K562 (cell line): ENCODE measurements around the gene HNF1B. TPM values are rescaled to one million over a fixed set of nuclear protein-coding genes. Genes with fewer than 3 reads are reported as not detected.

Experiments used
- ATAC-seq: fragments of 200-7000 bp; cut with Tn5 transposase; 3 replicates; pipeline ENCODE4 v1.9.1; 2020; ENCODE audit warnings: moderate library complexity
- BruUV-seq: library from RNA; stranded (reverse); fragments of 400-500 nt; replicated peaks from 2 replicates; lab custom pipeline; 2021; lab: Mats Ljungman, UMichigan
- CTCF ChIA-PET: fragments of 300-600 bp; formaldehyde crosslinking; extraction: SDS; loops from one replicate; lab custom pipeline; 2021; ENCODE audit warnings: low intra/inter-chr PET ratio; lab: Yijun Ruan, JAX
- POLR2A ChIA-PET: fragments of 300-600, 350-650 bp; sonication (Branson Sonifier 250); formaldehyde crosslinking; extraction: SDS; loops from one replicate; lab custom pipeline; 2021; ENCODE audit warnings: antibody characterized with exemption, inconsistent platforms; lab: Yijun Ruan, JAX
- DNase-seq, 4 experiments: peaks; one replicate each; pipeline versions ENCODE4 v3.0.0 to v3.0.0-alpha.2; 2011 to 2018; ENCODE audit warnings: low spot score in 3 of 4, mixed read lengths in 3 of 4; ENCODE audit errors: extremely low read depth in 1 of 4
- FAIRE-seq: peaks from 2 replicates; lab custom pipeline; 2011; peaks lifted over from hg19 to GRCh38; lab: Jason Lieb, UNC
- H2AFZ ChIP-seq: 2 replicates; pipeline ENCODE4 v1.6.0; 2011; ENCODE audit warnings: low read depth, low read length, control low read depth, inconsistent platforms
- H3K27ac ChIP-seq: fragments of 200-600 bp; 3 replicates; pipeline ENCODE4 v1.8.0; 2011; ENCODE audit warnings: low read depth, mild to moderate bottlenecking, control low read depth, inconsistent platforms, low read length, moderate library complexity, mixed read lengths; ENCODE audit errors: extremely low read depth
- H3K27me3 ChIP-seq, 2 experiments: fragments of 300-600 bp in 1 of 2; 2 replicates in 1 of 2; 3 replicates in 1 of 2; pipeline versions ENCODE4 v1.6.0 to v1.8.0; 2011; ENCODE audit warnings: inconsistent platforms in 2 of 2, low read length in 2 of 2, mild to moderate bottlenecking in 1 of 2, mixed read lengths in 1 of 2, moderate library complexity in 1 of 2; ENCODE audit not compliant: control insufficient read depth in 2 of 2, insufficient read depth in 2 of 2
- H3K36me3 ChIP-seq: fragments of 300-600 bp; 3 replicates; pipeline ENCODE4 v1.8.0; 2011; ENCODE audit warnings: mild to moderate bottlenecking, low read length, inconsistent platforms; ENCODE audit not compliant: control insufficient read depth, insufficient read depth
- H3K4me1 ChIP-seq, 2 experiments: fragments of 200-600 bp in 1 of 2; replicated peaks in 1 of 2; 2 replicates in 1 of 2; 3 replicates in 1 of 2; pipeline versions ENCODE4 v1.5.1 to v1.8.0; 2011; ENCODE audit warnings: inconsistent platforms in 2 of 2, low read length in 2 of 2, mild to moderate bottlenecking in 1 of 2, mixed read lengths in 1 of 2, moderate library complexity in 1 of 2; ENCODE audit not compliant: control insufficient read depth in 2 of 2, insufficient read depth in 2 of 2
- H3K4me2 ChIP-seq: 2 replicates; pipeline ENCODE4 v1.6.1; 2011; ENCODE audit warnings: low read length, control low read depth, inconsistent platforms, mixed read lengths; ENCODE audit not compliant: insufficient read depth
- H3K4me3 ChIP-seq: fragments of 200-600 bp; sonication (generic), shearing (Covaris generic); 2 replicates; pipeline ENCODE4 v1.5.1; 2016; ENCODE audit warnings: control low read depth, inconsistent platforms
- H3K79me2 ChIP-seq: fragments of 200-600 bp; 3 replicates; pipeline ENCODE4 v1.8.0; 2011; ENCODE audit warnings: low read length, inconsistent platforms; ENCODE audit not compliant: control insufficient read depth, insufficient read depth
- H3K9ac ChIP-seq, 2 experiments: 2 replicates each; pipeline versions ENCODE4 v1.6.0 to v1.6.1; 2011; ENCODE audit warnings: low read depth in 2 of 2, low read length in 2 of 2, control low read depth in 1 of 2, inconsistent platforms in 1 of 2, mild to moderate bottlenecking in 1 of 2, mixed read lengths in 1 of 2; ENCODE audit not compliant: insufficient read depth in 1 of 2
- H3K9me1 ChIP-seq: one replicate; pipeline ENCODE4 v1.6.0; 2011; ENCODE audit warnings: inconsistent platforms, mild to moderate bottlenecking, low read length, moderate library complexity; ENCODE audit not compliant: control insufficient read depth, insufficient read depth
- H3K9me3 ChIP-seq: replicated peaks from 2 replicates; pipeline ENCODE4 v1.5.1; 2011; ENCODE audit warnings: low read depth, low read length, inconsistent platforms; ENCODE audit not compliant: control insufficient read depth, insufficient read depth
- H4K20me1 ChIP-seq: replicated peaks from 2 replicates; pipeline ENCODE4 v1.6.1; 2011; ENCODE audit warnings: low read length, inconsistent platforms, mixed read lengths; ENCODE audit not compliant: control insufficient read depth, insufficient read depth
- CEBPB ChIP-seq: fragments of 450-650 bp; IDR thresholded peaks from 2 replicates; pipeline ENCODE4 v1.6.1; 2016; ENCODE audit warnings: missing genetic modification characterization, missing compliant biosample characterization
- CEBPG ChIP-seq, 3 experiments: fragments of 200-800 bp in 1 of 3; sonication (Bioruptor generic) in 1 of 3; sonication (generic) in 1 of 3; formaldehyde crosslinking in 1 of 3; IDR thresholded peaks in 2 of 3; conservative IDR thresholded peaks in 1 of 3; 2 replicates each; pipeline versions ENCODE4 v1.6.1 to v1.8.0; 2016 to 2022; ENCODE audit warnings: missing compliant biosample characterization in 2 of 3, missing genetic modification characterization in 2 of 3, mild to moderate bottlenecking in 1 of 3, missing genetic modification reagents in 1 of 3
- FOXO4 ChIP-seq: fragments of 450-650 bp; formaldehyde crosslinking; IDR thresholded peaks from 2 replicates; pipeline ENCODE4 v1.4.0; 2020; ENCODE audit warnings: mild to moderate bottlenecking, moderate library complexity
- HES1 ChIP-seq: fragments of 450-650 bp; IDR thresholded peaks from 2 replicates; pipeline ENCODE4 v1.6.1; 2016; ENCODE audit warnings: low read depth, mild to moderate bottlenecking, moderate library complexity
- IRF1 ChIP-seq: sonication (generic); formaldehyde crosslinking; IDR thresholded peaks from 2 replicates; pipeline ENCODE4 v1.8.0; 2022; ENCODE audit warnings: missing genetic modification reagents, mild to moderate bottlenecking, borderline replicate concordance
- NFRKB ChIP-seq: fragments of 450-650 bp; IDR thresholded peaks from 2 replicates; pipeline ENCODE4 v1.6.1; 2016; ENCODE audit warnings: low read depth
- RNF2 ChIP-seq: sonication (generic); IDR thresholded peaks from 2 replicates; pipeline ENCODE4 v1.6.1; 2016
- TFE3 ChIP-seq: fragments of 450-650 bp; formaldehyde crosslinking; IDR thresholded peaks from 2 replicates; pipeline ENCODE4 v1.4.0; 2020; ENCODE audit warnings: mild to moderate bottlenecking, mixed read lengths
- THRA ChIP-seq: fragments of 450-650 bp; IDR thresholded peaks from 2 replicates; pipeline ENCODE4 v1.6.1; 2017; ENCODE audit warnings: mild to moderate bottlenecking, moderate library complexity
- WGBS: fragments of 100-300 bp; shearing (Covaris generic); methylation state at CpG from one replicate; pipeline ENCODE4 v1.1.6; 2016; ENCODE audit warnings: low coverage, mixed read lengths; ENCODE audit not compliant: insufficient coverage; ENCODE audit errors: missing lambda C conversion rate; 5-methylcytosine and 5-hydroxymethylcytosine counted together
- in situ Hi-C: fragments of 300-500 bp; cut with MboI; formaldehyde crosslinking; loops from 4 replicates; pipeline ENCODE4 v1.15.0; 2018; ENCODE audit warnings: inconsistent platforms, mixed read lengths
- intact Hi-C: fragments of 100-400 bp; cut with micrococcal nuclease; formaldehyde crosslinking; loops from 2 replicates; pipeline ENCODE4 v1.14.2; 2022
- polyA plus RNA-seq, 8 experiments: library from polyadenylated mRNA; depleted of rRNA in 4 of 8; stranded (reverse) in 5 of 8; unstranded in 3 of 8; fragments of >200 nt; fragmentation: Nextera tagmentation in 2 of 8; fragmentation: Illumina TruSeq in 1 of 8; extraction: Ambion mirVana in 2 of 8; extraction: Trizol in 1 of 8; gene quantifications; 2 replicates each; pipeline versions ENCODE4 v1.2.1 to v1.2.3, GENCODE V29; 2011 to 2014; ENCODE audit warnings: inconsistent platforms in 1 of 8, missing spikeins in 1 of 8
- total RNA-seq, 7 experiments: library from RNA; depleted of rRNA in 6 of 7; stranded (reverse); fragments of >200 nt in 6 of 7; fragmentation: Illumina TruSeq in 2 of 7; extraction: Trizol in 2 of 7; gene quantifications; 2 replicates each; pipeline versions ENCODE4 v1.2.1 to v1.2.3, GENCODE V29; 2011 to 2021; ENCODE audit warnings: low replicate concordance in 1 of 7

The HNF1B gene
- total and polyA plus RNA-seq, 9 of the 15 experiments (the other 6 are each of a cell fraction or from before 2014, with no cell fraction given) = not detected

- TF ChIP-seq TFE3 (CRISPR knock-in tag) (no peak), NFRKB (no peak), RNF2 (0 out of 2 replicates have a peak, but pooled peaks have one; percentile 14), IRF1 (no peak)
These were observed 3.3 kb downstream of the HNF1B start (continued) for GRCh38 chr17:37741341-37742115.

GRCh38 chr17:37740915-37741314 lies 3.9 kb downstream of the HNF1B start:
- intact Hi-C loops = no loop called here
- no peaks in the 10 kb centered on the region for H3K79me2 ChIP-seq
- H3K9ac ChIP-seq = no peak overlapping the region
- peaks cover 47 to 58% of the 10 kb centered on the region in 2 experiments for H3K27me3 ChIP-seq
- ChIA-PET CTCF (no interaction called here), POLR2A (no interaction called here)
- H3K27ac ChIP-seq = no peak overlapping the region
- 0% methylated on average over 4 of the region's 4 CpGs for WGBS
- in situ Hi-C loops = no loop called here
- DNase-seq = no peak
- H3K4me1 ChIP-seq = peaks cover 0 to 36% of the 10 kb centered on the region in 2 experiments; a peak in 2 of 5 replicates
- H3K4me2 ChIP-seq = no peak overlapping the region
- ATAC-seq = no peak
- no peaks in the 10 kb centered on the region for H3K36me3 ChIP-seq
- H3K9me1 ChIP-seq = no peaks in the 10 kb centered on the region
- no peak for FAIRE-seq
- H3K9me3 ChIP-seq = no peaks in the 10 kb centered on the region
- no peak overlapping the region for H3K4me3 ChIP-seq
- no peaks in the 10 kb centered on the region; the same call in 1 of the 2 replicates for H4K20me1 ChIP-seq
- TF ChIP-seq CEBPB (tag) = peak; percentile 42; the same call in 1 of the 2 replicates
- no peak for TF ChIP-seq CEBPG (CRISPR knock-in tag; IDR thresholded peaks at IDR 0.05)
- peak in 1 of 2 experiments; percentile 59; a peak in 2 of 4 replicates for TF ChIP-seq CEBPG (tag; conservative IDR thresholded peaks at IDR 0.05 in 1 of 2, IDR thresholded peaks at IDR 0.05 in 1 of 2)
- no peak for TF ChIP-seq THRA
- TF ChIP-seq HES1 = no peak
- TF ChIP-seq FOXO4 (CRISPR knock-in tag) = no peak
- no peak overlapping the region for H2AFZ ChIP-seq
- BruUV-seq = no TSS peak
